ENCODE data around the gene AGPAT4.

Gene AGPAT4

DNA sequence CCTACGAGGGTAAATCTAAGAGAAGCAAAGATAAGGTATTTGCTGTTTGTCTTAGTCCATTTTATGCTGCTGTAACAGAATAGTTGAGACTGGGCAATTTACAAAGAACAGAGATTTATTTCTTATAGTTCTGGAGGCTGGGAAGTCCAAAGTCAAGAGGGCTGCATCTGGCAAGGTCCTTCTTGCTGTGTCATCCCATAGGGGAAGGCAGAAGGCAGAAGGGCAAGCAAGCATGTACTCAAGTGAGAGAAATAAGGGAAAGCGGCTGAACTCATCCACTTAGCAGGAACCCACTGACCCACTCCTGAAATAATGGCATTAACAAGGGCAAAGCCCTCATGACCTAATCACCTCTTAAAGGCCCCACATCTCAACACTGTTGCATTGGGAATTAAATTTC lies 102.7 kb downstream of the AGPAT4 start:
- no peaks in the 10 kb centered on the region for H3K27me3 Mint-ChIP-seq (ENCODE audit: low read depth)
- peaks cover 6% of the 10 kb centered on the region for H3K36me3 Mint-ChIP-seq (ENCODE audit: low read depth)
- no peak overlapping the region for H3K27ac Mint-ChIP-seq
- no peak overlapping the region for H3K4me3 Mint-ChIP-seq
- peaks cover 3% of the 10 kb centered on the region for H3K4me1 Mint-ChIP-seq (ENCODE audit: low read depth)
- peaks cover 14% of the 10 kb centered on the region for H3K9me3 Mint-ChIP-seq

DNA sequence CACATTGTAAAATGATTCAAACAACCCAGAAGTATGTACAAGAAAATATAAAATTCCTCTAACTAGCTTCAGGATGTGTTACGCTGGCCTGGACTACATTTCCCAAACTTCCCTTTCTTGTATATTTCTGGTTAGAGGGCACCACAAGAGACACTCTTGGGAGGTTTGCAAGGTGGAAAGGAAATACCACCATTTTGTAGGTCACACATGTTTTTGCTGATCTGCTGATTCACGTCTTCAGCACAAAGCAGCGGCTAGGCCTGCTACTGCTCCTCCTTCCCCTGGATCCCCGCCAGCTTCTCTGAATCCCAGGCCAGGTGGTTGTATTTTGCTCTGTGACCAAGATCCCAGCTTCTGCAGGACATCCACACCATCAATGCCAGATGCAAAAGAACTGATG lies 104.2 kb downstream of the AGPAT4 start:
- H3K4me3 Mint-ChIP-seq, result no peak overlapping the region
- H3K27ac Mint-ChIP-seq, result no peak overlapping the region
- peaks cover 8% of the 10 kb centered on the region for H3K9me3 Mint-ChIP-seq
- peaks cover 3% of the 10 kb centered on the region for H3K4me1 Mint-ChIP-seq (ENCODE audit: low read depth)
- H3K36me3 Mint-ChIP-seq (ENCODE audit: low read depth), result peaks cover 12% of the 10 kb centered on the region
- no peaks in the 10 kb centered on the region for H3K27me3 Mint-ChIP-seq (ENCODE audit: low read depth)

- Mint-ChIP-seq H3K36me3 (ENCODE audit: low read depth) (peaks cover 12% of the 10 kb centered on the region), H3K4me1 (ENCODE audit: low read depth) (peaks cover 3% of the 10 kb centered on the region), H3K4me3 (no peak overlapping the region), H3K27ac (no peak overlapping the region), H3K27me3 (ENCODE audit: low read depth) (no peaks in the 10 kb centered on the region), H3K9me3 (peaks cover 8% of the 10 kb centered on the region)
Measured at GRCh38 chr6:161169035-161169434, 104.8 kb downstream of the AGPAT4 start.

DNA sequence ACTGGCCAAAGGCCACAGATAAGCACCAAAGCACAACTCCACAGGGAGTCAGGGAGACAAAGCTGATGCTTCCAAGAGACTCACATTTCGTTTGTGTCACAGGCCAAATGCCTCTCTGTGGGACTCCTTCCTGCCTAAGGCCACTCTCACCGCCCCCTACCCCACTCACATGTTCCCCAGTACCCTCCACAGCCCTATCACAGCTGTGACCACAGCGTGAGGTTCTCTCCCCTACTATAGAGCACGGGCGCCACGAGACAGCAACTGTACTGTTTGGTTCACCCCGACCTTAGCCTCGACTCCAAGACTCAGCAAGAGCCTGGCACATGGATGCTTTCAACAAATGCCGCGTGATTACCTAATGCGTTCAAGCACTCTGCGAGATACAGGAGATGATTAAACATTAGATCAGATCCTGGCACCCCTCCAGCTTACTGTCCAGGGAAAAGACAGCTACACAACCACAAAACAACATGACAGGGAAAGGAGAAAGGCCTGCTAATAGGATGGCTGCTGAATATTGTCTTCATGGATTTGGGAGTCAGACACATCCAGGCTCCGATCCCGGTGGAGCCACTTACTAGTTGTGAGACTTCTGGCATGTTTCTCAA lies 105.5 kb downstream of the AGPAT4 start:
- Mint-ChIP-seq H3K27me3 (ENCODE audit: low read depth) (no peaks in the 10 kb centered on the region), H3K4me3 (no peak overlapping the region), H3K27ac (no peak overlapping the region), H3K4me1 (ENCODE audit: low read depth) (peaks cover 3% of the 10 kb centered on the region), H3K36me3 (ENCODE audit: low read depth) (peaks cover 12% of the 10 kb centered on the region), H3K9me3 (peaks cover 5% of the 10 kb centered on the region)

- peaks cover 3% of the 10 kb centered on the region for H3K4me1 Mint-ChIP-seq (ENCODE audit: low read depth)
- H3K4me3 Mint-ChIP-seq, result no peak overlapping the region
- no peaks in the 10 kb centered on the region for H3K9me3 Mint-ChIP-seq
- H3K36me3 Mint-ChIP-seq (ENCODE audit: low read depth), result peaks cover 13% of the 10 kb centered on the region
- H3K27me3 Mint-ChIP-seq (ENCODE audit: low read depth), result no peaks in the 10 kb centered on the region
- no peak overlapping the region for H3K27ac Mint-ChIP-seq
Measured at GRCh38 chr6:161166677-161167076, 107.2 kb downstream of the AGPAT4 start.

DNA sequence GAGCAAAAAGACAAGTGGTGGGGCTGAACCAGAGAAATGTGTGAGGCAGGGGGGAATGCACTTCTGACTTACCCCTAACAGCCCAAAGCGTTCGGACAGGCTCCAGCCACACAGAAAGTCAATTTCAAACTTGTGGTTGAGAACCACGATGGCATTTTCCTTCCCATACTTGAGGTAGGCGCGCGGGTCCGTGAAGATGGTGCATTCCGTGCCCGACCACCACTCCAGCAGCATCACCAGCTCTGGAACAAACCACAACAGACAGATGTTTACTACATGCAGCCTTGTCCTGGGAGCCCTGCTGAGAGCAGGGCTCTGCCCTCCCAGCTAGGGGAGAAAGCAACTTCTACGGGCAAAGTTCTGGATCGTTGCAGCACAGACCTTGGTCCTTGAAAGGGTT lies 107.7 kb downstream of the AGPAT4 start:
- no peak overlapping the region for H3K27ac Mint-ChIP-seq

GRCh38 chr6:161164182-161164625 lies 109.7 kb downstream of the AGPAT4 start:
- Mint-ChIP-seq H3K27ac (no peak overlapping the region), H3K27me3 (ENCODE audit: low read depth) (no peaks in the 10 kb centered on the region), H3K9me3 (no peaks in the 10 kb centered on the region), H3K4me3 (no peak overlapping the region), H3K4me1 (ENCODE audit: low read depth) (no peaks in the 10 kb centered on the region), H3K36me3 (ENCODE audit: low read depth) (peaks cover 12% of the 10 kb centered on the region)

More for the DNA sequence above, 107.7 kb downstream of the AGPAT4 start:
- Mint-ChIP-seq H3K27me3 (ENCODE audit: low read depth) (no peaks in the 10 kb centered on the region), H3K9me3 (no peaks in the 10 kb centered on the region), H3K36me3 (ENCODE audit: low read depth) (peaks cover 13% of the 10 kb centered on the region), H3K4me3 (no peak overlapping the region), H3K4me1 (ENCODE audit: low read depth) (peaks cover 3% of the 10 kb centered on the region)

DNA sequence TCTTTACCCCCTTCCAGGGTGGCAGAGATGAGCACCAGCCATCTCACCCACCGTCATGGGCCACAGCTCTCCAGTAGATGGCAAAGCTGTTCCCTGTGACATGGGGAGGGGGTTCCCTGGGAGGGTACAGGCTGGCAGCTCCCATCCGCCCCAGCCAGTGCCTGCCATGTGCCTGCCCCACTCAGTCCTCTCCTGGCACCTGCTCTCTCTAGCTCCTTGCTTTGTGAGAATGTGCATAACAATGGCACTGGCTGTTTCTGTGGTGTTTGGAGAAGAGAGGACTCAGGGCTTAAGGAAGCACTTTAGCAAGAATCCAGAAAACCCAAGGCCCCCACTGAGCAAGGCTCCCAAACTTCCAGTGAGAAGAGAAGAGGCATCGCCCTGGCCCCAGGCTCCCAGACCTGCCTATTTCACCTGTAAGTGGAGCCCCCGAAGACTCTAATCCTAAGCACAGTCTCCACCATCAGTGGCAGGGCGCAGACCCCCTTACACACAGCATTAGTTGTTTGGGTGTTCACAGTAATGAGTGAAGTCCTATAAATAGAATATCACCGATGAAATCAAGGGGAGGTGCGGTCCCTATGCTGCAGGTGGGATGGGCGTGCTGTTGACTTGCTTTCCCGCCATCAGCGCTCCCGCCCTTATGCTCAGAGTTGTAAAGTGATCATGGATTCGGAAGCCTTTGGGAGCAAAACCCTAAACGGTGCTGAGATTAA lies 110.2 kb downstream of the AGPAT4 start:
- H3K36me3 Mint-ChIP-seq (ENCODE audit: low read depth), result peaks cover 12% of the 10 kb centered on the region
- no peaks in the 10 kb centered on the region for H3K9me3 Mint-ChIP-seq
- H3K4me3 Mint-ChIP-seq, result no peak overlapping the region
- H3K27me3 Mint-ChIP-seq (ENCODE audit: low read depth), result no peaks in the 10 kb centered on the region
- H3K4me1 Mint-ChIP-seq (ENCODE audit: low read depth), result no peaks in the 10 kb centered on the region
- H3K27ac Mint-ChIP-seq, result no peak overlapping the region

DNA sequence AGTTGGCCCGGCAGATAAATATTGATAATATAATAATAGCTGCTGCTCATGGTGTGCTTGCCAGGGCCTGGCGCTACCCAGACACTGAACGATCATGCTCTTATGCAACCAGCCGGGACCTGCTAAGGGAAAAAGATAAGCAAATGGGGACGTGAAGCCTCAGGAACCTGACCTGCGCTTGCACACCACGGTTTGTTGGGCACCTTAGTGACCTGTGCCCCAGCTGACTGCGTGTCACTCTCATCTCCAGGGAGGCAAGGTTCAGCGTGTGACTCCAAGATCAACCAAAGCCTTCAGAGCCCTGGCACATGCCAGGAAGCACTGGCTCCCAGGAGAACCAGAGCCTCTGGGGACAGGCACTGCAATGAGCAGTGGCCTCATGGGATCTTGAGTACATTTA lies 111.1 kb downstream of the AGPAT4 start:
- Mint-ChIP-seq H3K36me3 (ENCODE audit: low read depth) (peaks cover 20% of the 10 kb centered on the region), H3K27me3 (ENCODE audit: low read depth) (no peaks in the 10 kb centered on the region), H3K27ac (no peak overlapping the region), H3K9me3 (peaks cover under 1% of the 10 kb centered on the region), H3K4me1 (ENCODE audit: low read depth) (no peaks in the 10 kb centered on the region), H3K4me3 (no peak overlapping the region)

DNA sequence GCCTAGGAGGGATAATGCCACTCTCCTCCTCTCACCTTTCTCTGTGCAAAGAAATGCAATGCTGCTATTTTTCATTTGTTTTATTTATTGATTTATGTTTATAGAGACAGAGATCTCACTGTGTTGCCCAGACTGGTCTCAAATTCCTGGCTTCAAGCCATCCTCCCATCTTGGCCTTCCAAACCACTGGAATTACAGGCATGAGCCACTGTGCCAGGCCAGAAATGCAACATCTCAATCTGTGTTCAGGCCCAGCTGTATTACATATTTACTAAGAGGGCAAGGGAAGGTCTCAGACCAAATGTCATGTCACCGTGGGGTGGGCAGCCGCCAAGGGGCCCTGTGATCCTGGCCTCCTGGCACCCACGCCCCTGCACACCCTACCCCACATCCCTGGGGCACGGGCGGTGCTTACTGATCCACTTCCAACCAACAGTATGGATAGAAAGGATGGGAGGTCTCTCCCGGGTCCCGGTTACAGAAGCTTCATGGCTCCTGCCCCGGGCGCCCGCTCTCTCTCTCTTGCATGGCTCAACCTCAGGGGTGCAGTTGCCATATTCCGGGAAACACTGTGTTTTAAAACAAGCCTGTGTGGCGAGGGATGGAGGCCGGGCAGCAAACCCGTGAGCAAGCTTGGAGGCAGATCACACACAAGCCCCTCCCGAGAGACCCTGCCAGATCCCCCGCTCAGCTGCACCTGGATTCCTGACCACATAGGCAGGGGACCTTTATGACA lies 111.8 kb downstream of the AGPAT4 start:
- Mint-ChIP-seq H3K27ac (no peak overlapping the region), H3K4me3 (no peak overlapping the region), H3K36me3 (ENCODE audit: low read depth) (peaks cover 21% of the 10 kb centered on the region), H3K27me3 (ENCODE audit: low read depth) (no peaks in the 10 kb centered on the region), H3K9me3 (peaks cover 7% of the 10 kb centered on the region), H3K4me1 (ENCODE audit: low read depth) (no peaks in the 10 kb centered on the region)

GRCh38 chr6:161161121-161161520 lies 112.7 kb downstream of the AGPAT4 start:
- no peak overlapping the region for H3K27ac Mint-ChIP-seq
- peaks cover 10% of the 10 kb centered on the region for H3K9me3 Mint-ChIP-seq
- peaks cover 24% of the 10 kb centered on the region for H3K36me3 Mint-ChIP-seq (ENCODE audit: low read depth)
- H3K4me3 Mint-ChIP-seq, result no peak overlapping the region
- H3K27me3 Mint-ChIP-seq (ENCODE audit: low read depth), result no peaks in the 10 kb centered on the region
- no peaks in the 10 kb centered on the region for H3K4me1 Mint-ChIP-seq (ENCODE audit: low read depth)

DNA sequence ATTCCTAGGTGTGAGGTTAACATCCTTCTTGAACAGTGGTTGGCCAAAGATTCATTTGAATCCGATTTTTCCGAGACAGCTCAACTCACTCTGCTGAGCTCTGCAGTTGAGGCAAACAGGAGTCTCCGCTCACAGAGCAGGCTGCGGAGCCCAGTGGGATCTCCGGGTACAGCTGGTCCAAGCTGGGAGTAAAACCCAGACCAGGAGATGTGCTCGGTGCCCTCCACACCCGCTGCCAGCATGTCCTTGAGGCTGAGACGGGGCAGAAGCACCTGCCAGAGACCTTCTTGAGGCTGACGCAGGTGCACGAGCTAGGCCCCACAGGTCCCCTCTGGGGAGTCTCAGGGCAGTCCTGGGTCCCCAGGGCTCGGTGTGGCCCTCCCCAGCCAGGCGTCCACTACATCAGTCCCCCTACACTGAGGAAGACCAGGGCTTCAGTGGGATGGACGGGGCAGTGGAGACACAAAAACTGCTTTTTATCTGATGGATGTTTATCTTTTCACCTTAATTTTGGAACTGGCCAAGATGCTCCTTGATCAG lies 119.0 kb downstream of the AGPAT4 start:
- no peaks in the 10 kb centered on the region for H3K4me1 Mint-ChIP-seq (ENCODE audit: low read depth)
- no peak overlapping the region for H3K4me3 Mint-ChIP-seq
- H3K27ac Mint-ChIP-seq, result no peak overlapping the region
- H3K36me3 Mint-ChIP-seq (ENCODE audit: low read depth), result peaks cover 17% of the 10 kb centered on the region
- peaks cover 10% of the 10 kb centered on the region for H3K9me3 Mint-ChIP-seq
- no peaks in the 10 kb centered on the region for H3K27me3 Mint-ChIP-seq (ENCODE audit: low read depth)

DNA sequence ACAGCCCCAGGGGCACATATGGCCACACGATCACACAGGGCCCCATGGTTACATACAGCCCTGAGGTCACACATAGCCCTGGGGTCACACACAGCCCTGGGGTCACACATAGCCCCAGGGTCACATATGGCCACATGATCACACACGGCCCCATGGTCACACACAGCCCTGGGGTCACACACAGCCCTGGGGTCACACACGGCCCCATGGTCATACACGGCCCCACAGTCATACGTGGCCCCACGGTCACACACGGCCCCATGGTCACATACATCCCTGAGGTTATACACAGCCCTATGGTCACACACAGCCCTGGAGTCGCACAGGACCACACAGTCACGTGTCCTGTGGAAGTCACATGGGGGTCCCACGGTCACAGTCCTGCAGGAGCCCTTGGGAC lies 120.1 kb downstream of the AGPAT4 start:
- no peaks in the 10 kb centered on the region for H3K27me3 Mint-ChIP-seq (ENCODE audit: low read depth)
- H3K36me3 Mint-ChIP-seq (ENCODE audit: low read depth), result peaks cover 16% of the 10 kb centered on the region
- H3K4me3 Mint-ChIP-seq, result no peak overlapping the region
- no peak overlapping the region for H3K27ac Mint-ChIP-seq
- H3K9me3 Mint-ChIP-seq, result peaks cover 10% of the 10 kb centered on the region
- no peaks in the 10 kb centered on the region for H3K4me1 Mint-ChIP-seq (ENCODE audit: low read depth)

- Mint-ChIP-seq H3K27ac (no peak overlapping the region), H3K4me3 (no peak overlapping the region), H3K9me3 (peaks cover 10% of the 10 kb centered on the region), H3K27me3 (ENCODE audit: low read depth) (no peaks in the 10 kb centered on the region), H3K4me1 (ENCODE audit: low read depth) (no peaks in the 10 kb centered on the region), H3K36me3 (ENCODE audit: low read depth) (peaks cover 12% of the 10 kb centered on the region)
Measured at GRCh38 chr6:161152907-161153662, 120.8 kb downstream of the AGPAT4 start.

All from T-helper 1 cell treated with Interleukin-12 subunit alpha and Interleukin-12 subunit beta and Interleukin-4 antibody, amounts not matched to agents 30 μg/mL and 1 μg/mL, for 36 hours (primary cell).